GM21381 (cell line): Measurements from ENCODE around the gene PDSS1.

ENCODE experiments used
- ATAC-seq: cut with Tn5 transposase; IDR thresholded peaks from one replicate; pipeline ENCODE4 v1.9.1; 2021; ENCODE audit warnings: mild to moderate bottlenecking, moderate library complexity; ENCODE audit not compliant: unreplicated experiment

PDSS1 gene

DNA sequence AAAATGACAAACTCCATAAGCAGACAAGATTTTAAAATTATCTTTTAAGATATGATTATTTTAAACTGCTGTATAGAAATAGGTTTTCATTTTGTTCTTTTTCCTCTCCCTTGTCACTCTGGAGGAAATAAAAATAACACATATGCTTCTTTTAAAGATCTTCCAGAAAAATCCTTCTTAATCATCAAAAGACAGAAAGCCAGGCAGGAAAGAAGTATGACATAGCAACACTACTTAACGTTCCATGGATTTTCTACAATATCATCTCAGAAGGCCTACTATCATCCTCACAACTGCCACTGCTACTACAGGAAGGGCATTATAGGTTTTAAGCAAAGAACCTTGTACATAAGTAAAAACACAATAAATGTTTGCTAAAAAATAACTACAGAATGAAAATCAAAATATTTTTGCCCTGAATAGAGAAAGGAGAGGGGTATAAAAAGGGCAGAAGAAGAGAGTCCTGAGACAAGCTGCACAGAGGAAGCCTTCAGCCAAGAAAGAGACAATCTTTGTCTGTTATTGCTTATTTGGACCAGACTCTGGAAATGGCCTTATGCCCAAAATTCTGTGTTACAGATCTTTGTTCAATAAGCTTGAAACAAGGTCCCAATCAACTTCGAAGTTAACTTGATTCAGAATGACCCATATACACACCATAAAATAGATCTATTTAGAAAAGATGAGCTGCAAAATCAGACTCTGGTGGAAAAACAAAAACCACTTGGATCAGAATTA is 95.4 kb downstream of the PDSS1 start:
- no peak for ATAC-seq
